Smooth muscle cell (in vitro differentiated cells): ENCODE results near the gene MMADHC. TPM values are rescaled to one million over a fixed set of nuclear protein-coding genes. Genes with fewer than 3 reads are reported as not detected.

Experiments used
- DNase-seq: peaks from one replicate; lab custom pipeline; 2025; ENCODE audit not compliant: unreplicated experiment; lab: John Stamatoyannopoulos, UW
- H2AFZ ChIP-seq: fragments of 200-600 bp; sonication (generic); 2 replicates; pipeline ENCODE4 v1.6.0; 2016; ENCODE audit warnings: antibody characterized with exemption, low read depth, mild to moderate bottlenecking
- H3F3A ChIP-seq: fragments of 200-600 bp; sonication (generic); 2 replicates; pipeline ENCODE4 v1.6.0; 2017; ENCODE audit warnings: antibody characterized with exemption, low read depth
- H3K27ac ChIP-seq: fragments of 200-600 bp; sonication (generic); 2 replicates; pipeline ENCODE4 v1.5.1; 2016; ENCODE audit warnings: low read depth, mild to moderate bottlenecking
- H3K27me3 ChIP-seq: fragments of 200-600 bp; sonication (generic); 2 replicates; pipeline ENCODE4 v1.6.1; 2016; ENCODE audit warnings: low read depth, mild to moderate bottlenecking
- H3K36me3 ChIP-seq: fragments of 200-600 bp; sonication (generic); 2 replicates; pipeline ENCODE4 v1.5.1; 2016; ENCODE audit warnings: low read depth
- H3K4me1 ChIP-seq: fragments of 200-600 bp; sonication (generic); 2 replicates; pipeline ENCODE4 v1.5.1; 2016; ENCODE audit warnings: low read depth
- H3K4me2 ChIP-seq: fragments of 200-600 bp; sonication (generic); 2 replicates; pipeline ENCODE4 v1.6.0; 2016; ENCODE audit warnings: mild to moderate bottlenecking
- H3K4me3 ChIP-seq: fragments of 200-600 bp; sonication (generic); 2 replicates; pipeline ENCODE4 v1.5.1; 2016; ENCODE audit warnings: mild to moderate bottlenecking
- H3K79me2 ChIP-seq: fragments of 200-600 bp; sonication (generic); 2 replicates; pipeline ENCODE4 v1.6.0; 2016; ENCODE audit warnings: low read depth, mild to moderate bottlenecking
- H3K9ac ChIP-seq: fragments of 200-600 bp; sonication (generic); 2 replicates; pipeline ENCODE4 v1.6.0; 2016; ENCODE audit warnings: low read depth
- H3K9me3 ChIP-seq: fragments of 200-600 bp; sonication (generic); replicated peaks from 2 replicates; pipeline ENCODE4 v1.5.1; 2016; ENCODE audit warnings: low read depth
- H4K20me1 ChIP-seq: fragments of 200-600 bp; sonication (generic); 2 replicates; pipeline ENCODE4 v1.6.0; 2016; ENCODE audit warnings: low read depth
- CTCF ChIP-seq: fragments of 200-600 bp; sonication (generic); IDR thresholded peaks from 2 replicates; pipeline ENCODE4 v1.5.1; 2017; ENCODE audit warnings: borderline replicate concordance, mild to moderate bottlenecking, antibody characterized with exemption; ENCODE audit not compliant: insufficient read depth, poor library complexity, severe bottlenecking
- WGBS: methylation state at CpG from one replicate; pipeline ENCODE4 v1.1.7; 2016; ENCODE audit warnings: low lambda C conversion rate; 5-methylcytosine and 5-hydroxymethylcytosine counted together
- polyA plus RNA-seq: library from polyadenylated mRNA; unstranded; fragments of >200 nt; fragmentation: Nextera tagmentation; extraction: Ambion mirVana; gene quantifications from 2 replicates; pipeline ENCODE4 v1.2.1, GENCODE V29; 2016
- total RNA-seq: library from RNA; depleted of rRNA; stranded (reverse); fragments of >200 nt; gene quantifications from 2 replicates; pipeline ENCODE4 v1.2.3, GENCODE V29; 2014

The MMADHC gene
- total and polyA plus RNA-seq, 2 experiments from 2014 or later = 141 to 188 TPM

- H2AFZ ChIP-seq = no peak overlapping the region
- no peak overlapping the region for H3K4me3 ChIP-seq
- H3K9me3 ChIP-seq = no peaks in the 10 kb centered on the region
- no peak overlapping the region for H3K27ac ChIP-seq
- no peak overlapping the region for H3K9ac ChIP-seq
- no peaks in the 10 kb centered on the region for H4K20me1 ChIP-seq
- DNase-seq = no peak
- H3K36me3 ChIP-seq = no peaks in the 10 kb centered on the region
- no peaks in the 10 kb centered on the region for H3K79me2 ChIP-seq
- H3K4me2 ChIP-seq = no peak overlapping the region
- 90% methylated on average over 7 of the region's 7 CpGs for WGBS
- peak; percentile 24 for TF ChIP-seq CTCF
- no peaks in the 10 kb centered on the region for H3F3A ChIP-seq
- H3K27me3 ChIP-seq = no peaks in the 10 kb centered on the region
- no peaks in the 10 kb centered on the region for H3K4me1 ChIP-seq
These were observed 23.7 kb upstream of the MMADHC start for GRCh38 chr2:149611100-149611820.

- TF ChIP-seq CTCF = no peak
- no peak for DNase-seq
These were observed 18.8 kb upstream of the MMADHC start for GRCh38 chr2:149606251-149606811.

GRCh38 chr2:149603248-149603647, 15.7 kb upstream of the MMADHC start:
- no peaks in the 10 kb centered on the region for H3K27me3 ChIP-seq
- TF ChIP-seq CTCF = no peak
- H3K79me2 ChIP-seq = no peaks in the 10 kb centered on the region
- 93% methylated on average over 4 of the region's 4 CpGs for WGBS
- no peak for DNase-seq
- H3K4me3 ChIP-seq = no peak overlapping the region
- no peaks in the 10 kb centered on the region for H3K36me3 ChIP-seq
- no peak overlapping the region for H3K4me2 ChIP-seq
- no peaks in the 10 kb centered on the region for H3K4me1 ChIP-seq
- H3K9ac ChIP-seq = no peak overlapping the region
- H3K9me3 ChIP-seq = no peaks in the 10 kb centered on the region
- peaks cover 4% of the 10 kb centered on the region for H3F3A ChIP-seq
- no peak overlapping the region for H3K27ac ChIP-seq
- no peaks in the 10 kb centered on the region for H4K20me1 ChIP-seq
- no peak overlapping the region for H2AFZ ChIP-seq

More at GRCh38 chr2:149606251-149606811, 18.8 kb upstream of the MMADHC start:
- H3K4me1 ChIP-seq = no peaks in the 10 kb centered on the region
- no peak overlapping the region for H3K9ac ChIP-seq
- H3K27me3 ChIP-seq = no peaks in the 10 kb centered on the region
- H3K79me2 ChIP-seq = no peaks in the 10 kb centered on the region
- H3K9me3 ChIP-seq = no peaks in the 10 kb centered on the region
- peak overlapping the region; percentile 24 for H3K27ac ChIP-seq
- H3K4me2 ChIP-seq = no peak overlapping the region
- no peaks in the 10 kb centered on the region for H4K20me1 ChIP-seq
- H2AFZ ChIP-seq = no peak overlapping the region
- no peaks in the 10 kb centered on the region for H3K36me3 ChIP-seq
- no peaks in the 10 kb centered on the region for H3F3A ChIP-seq
- no peak overlapping the region for H3K4me3 ChIP-seq
